ENCODE measurements around the gene FAM161A. TPM values are rescaled to one million over a fixed set of nuclear protein-coding genes. Genes with fewer than 3 reads are reported as not detected.

Gene FAM161A
- 1 to 10 TPM; 3.5 to 4.0 (median 3.6) TPM for total RNA-seq

GRCh38 chr2:61853847-61854563 is at the start of gene FAM161A:
Gene FAM161A (minus strand): TSS chr2:61854060. CDS start chr2:61854041, 19 bp downstream.
- intact Hi-C loops (cut with DNase I; ENCODE audit: low total_unique reads): no loop called here
- no peak for TF ChIP-seq POLR2A (IDR thresholded peaks at IDR 0.05)
- peak; percentile 54 to 68 (median 55) for TF ChIP-seq POLR2AphosphoS5 (IDR thresholded peaks at IDR 0.05)
- no peak for TF ChIP-seq CTCF (IDR thresholded peaks at IDR 0.05)

GRCh38 chr2:61900281-61900680 is 46.4 kb upstream of the FAM161A start:
- no peak for DNase-seq (ENCODE audit: low spot score in 2 of 2)
- H3K36me3 ChIP-seq: no peaks in the 10 kb centered on the region
- no peak overlapping the region for H3K27ac ChIP-seq
- H3K27me3 ChIP-seq: no peaks in the 10 kb centered on the region
- no peak overlapping the region for H3K4me3 ChIP-seq
- no peaks in the 10 kb centered on the region for H3K9me3 ChIP-seq
- no peaks in the 10 kb centered on the region for H3K4me1 ChIP-seq
- intact Hi-C loops (cut with DNase I; ENCODE audit: low total_unique reads): no loop called here
- TF ChIP-seq POLR2AphosphoS5 (IDR thresholded peaks at IDR 0.05) (no peak), CTCF (IDR thresholded peaks at IDR 0.05) (no peak), POLR2A (IDR thresholded peaks at IDR 0.05) (no peak)

More at GRCh38 chr2:61853847-61854563, at the start of gene FAM161A:
- peak within 1 kb of the TSS; percentile 93 to 94 for H3K27ac ChIP-seq
- H3K9me3 ChIP-seq: no peaks in the 10 kb centered on the region
- no peaks in the 10 kb centered on the region for H3K27me3 ChIP-seq
- H3K36me3 ChIP-seq: no peaks in the 10 kb centered on the region
- DNase-seq (ENCODE audit: low spot score in 2 of 2): peak; percentile 73 to 75
- peak within 1 kb of the TSS; percentile 77 to 90 (median 85) for H3K4me3 ChIP-seq
- no peaks in the 10 kb centered on the region for H3K4me1 ChIP-seq

- no peak overlapping the region for H3K27ac ChIP-seq
- intact Hi-C loops (cut with DNase I; ENCODE audit: low total_unique reads): no loop called here
- no peak overlapping the region for H3K4me3 ChIP-seq
- no peaks in the 10 kb centered on the region for H3K4me1 ChIP-seq
- H3K9me3 ChIP-seq: no peaks in the 10 kb centered on the region
- no peaks in the 10 kb centered on the region for H3K27me3 ChIP-seq
- TF ChIP-seq POLR2AphosphoS5 (IDR thresholded peaks at IDR 0.05): no peak
- no peak for TF ChIP-seq POLR2A (IDR thresholded peaks at IDR 0.05)
- TF ChIP-seq CTCF (IDR thresholded peaks at IDR 0.05): no peak
- H3K36me3 ChIP-seq: no peaks in the 10 kb centered on the region
- DNase-seq (ENCODE audit: low spot score in 2 of 2): no peak
Observed at GRCh38 chr2:61898810-61899209, 45.0 kb upstream of the FAM161A start.

- H3K4me1 ChIP-seq: peaks cover 0 to 10% of the 10 kb centered on the region in 2 donors
- peak; percentile 75 to 81 for DNase-seq (ENCODE audit: low spot score in 2 of 2)
- H3K36me3 ChIP-seq: no peaks in the 10 kb centered on the region
- no peaks in the 10 kb centered on the region for H3K27me3 ChIP-seq
- intact Hi-C loops (cut with DNase I; ENCODE audit: low total_unique reads): no loop called here
- no peaks in the 10 kb centered on the region for H3K9me3 ChIP-seq
- TF ChIP-seq CTCF (IDR thresholded peaks at IDR 0.05) (peak in 1 of 3 donors; percentile 16), POLR2AphosphoS5 (IDR thresholded peaks at IDR 0.05) (peak; percentile 94 to 98 (median 96)), POLR2A (IDR thresholded peaks at IDR 0.05) (peak; percentile 80)
- peak within 1 kb of the TSS; percentile 79 to 94 (median 92) for H3K4me3 ChIP-seq
- peak within 1 kb of the TSS; percentile 96 to 98 for H3K27ac ChIP-seq
Observed at GRCh38 chr2:61888267-61889055, 34.6 kb upstream of the FAM161A start, which contains the start of gene CCT4. Gene CCT4 (minus strand): TSS chr2:61888656. CDS start chr2:61888507, 149 bp downstream.
